IPS-15b (cell line): ENCODE measurements around the gene C5orf15.
"Not testable (repeated sequence)": the region's sequence is repeated elsewhere in the genome, so short reads cannot be mapped to it uniquely, and the experiment has no call there.

Source experiments
- H3K27me3 ChIP-seq: one replicate; pipeline ENCODE4 v1.6.1; 2013; ENCODE audit warnings: low read length; ENCODE audit not compliant: control insufficient read depth, insufficient read depth
- H3K36me3 ChIP-seq: one replicate; pipeline ENCODE4 v1.6.1; 2013; ENCODE audit warnings: low read length; ENCODE audit not compliant: control insufficient read depth, insufficient read depth
- H3K4me1 ChIP-seq: one replicate; pipeline ENCODE4 v1.6.1; 2013; ENCODE audit warnings: mild to moderate bottlenecking, low read length; ENCODE audit not compliant: control insufficient read depth, insufficient read depth
- H3K4me3 ChIP-seq: one replicate; pipeline ENCODE4 v1.5.1; 2013; ENCODE audit warnings: low read depth, low read length
- H3K9ac ChIP-seq: one replicate; pipeline ENCODE4 v1.6.1; 2013; ENCODE audit warnings: low read depth, mild to moderate bottlenecking, low read length
- H3K9me3 ChIP-seq: one replicate; pipeline ENCODE4 v1.6.1; 2013; ENCODE audit warnings: mild to moderate bottlenecking, low read length; ENCODE audit not compliant: control insufficient read depth, insufficient read depth

C5orf15 gene

GRCh38 chr5:133956196-133956595 is 12.2 kb downstream of the C5orf15 start:
- H3K4me3 ChIP-seq, H3K27me3 ChIP-seq, H3K9me3 ChIP-seq, H3K9ac ChIP-seq, H3K4me1 ChIP-seq: not testable (repeated sequence)
- H3K36me3 ChIP-seq, result peaks cover 10% of the 10 kb centered on the region

GRCh38 chr5:133953568-133954145 is 14.8 kb downstream of the C5orf15 start:
- Histone ChIP-seq H3K4me3 (no peak overlapping the region), H3K4me1 (no peaks in the 10 kb centered on the region), H3K36me3 (peaks cover 5% of the 10 kb centered on the region), H3K9me3 (no peaks in the 10 kb centered on the region), H3K9ac (no peak overlapping the region), H3K27me3 (no peaks in the 10 kb centered on the region)

- Histone ChIP-seq H3K9me3 (no peaks in the 10 kb centered on the region), H3K9ac (no peak overlapping the region), H3K4me3 (no peak overlapping the region), H3K4me1 (no peaks in the 10 kb centered on the region), H3K27me3 (no peaks in the 10 kb centered on the region), H3K36me3 (peaks cover 5% of the 10 kb centered on the region)
Observed at GRCh38 chr5:133952729-133953567, 15.5 kb downstream of the C5orf15 start.

- peaks cover 5% of the 10 kb centered on the region for H3K36me3 ChIP-seq
- no peak overlapping the region for H3K9ac ChIP-seq
- no peaks in the 10 kb centered on the region for H3K9me3 ChIP-seq
- no peak overlapping the region for H3K4me3 ChIP-seq
- no peaks in the 10 kb centered on the region for H3K27me3 ChIP-seq
- H3K4me1 ChIP-seq, result no peaks in the 10 kb centered on the region
Observed at GRCh38 chr5:133950821-133951612, 17.4 kb downstream of the C5orf15 start.

DNA sequence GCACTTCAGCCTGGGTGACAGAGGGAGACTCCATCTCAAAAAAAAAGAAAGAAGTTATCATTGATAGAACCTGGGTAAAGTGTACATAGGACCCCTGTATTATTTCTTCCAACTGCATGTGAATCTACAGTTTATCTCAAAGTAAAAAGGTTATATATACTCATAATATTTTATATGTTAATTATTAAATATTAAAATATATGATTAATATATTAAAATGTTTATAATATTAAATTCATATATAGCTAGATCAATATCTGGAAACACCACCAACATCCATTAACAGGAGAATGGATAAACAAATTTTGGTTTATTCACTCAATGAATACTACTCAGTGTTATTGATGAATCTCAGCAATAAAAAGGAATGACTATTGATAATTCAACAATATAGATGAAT is 19.7 kb downstream of the C5orf15 start:
- Histone ChIP-seq H3K4me1 (no peaks in the 10 kb centered on the region), H3K36me3 (no peaks in the 10 kb centered on the region), H3K9me3 (no peaks in the 10 kb centered on the region), H3K9ac (no peak overlapping the region), H3K4me3 (no peak overlapping the region), H3K27me3 (no peaks in the 10 kb centered on the region)

DNA sequence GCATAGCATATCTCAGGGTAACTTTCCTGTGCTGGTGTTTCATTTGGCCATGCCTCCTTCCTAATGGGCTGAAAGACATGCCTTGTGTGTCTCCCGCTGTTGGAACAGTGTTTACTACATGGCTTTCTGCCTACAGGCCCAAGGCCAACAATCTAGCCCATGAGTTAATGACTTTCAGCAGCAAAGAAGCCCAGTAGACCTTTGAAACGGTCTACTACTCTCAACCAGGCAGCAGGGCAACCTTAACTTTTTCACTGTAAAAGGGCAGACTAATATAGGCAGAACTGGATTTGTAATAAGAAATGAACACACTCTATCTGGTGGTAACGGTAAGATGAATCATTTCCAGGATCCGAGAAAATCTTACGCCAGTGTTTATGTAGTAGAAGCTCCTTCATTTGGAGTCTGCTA is 21.0 kb downstream of the C5orf15 start:
- no peak overlapping the region for H3K9ac ChIP-seq
- H3K27me3 ChIP-seq, result no peaks in the 10 kb centered on the region
- H3K9me3 ChIP-seq, result no peaks in the 10 kb centered on the region
- no peaks in the 10 kb centered on the region for H3K4me1 ChIP-seq
- H3K4me3 ChIP-seq, result no peak overlapping the region
- no peaks in the 10 kb centered on the region for H3K36me3 ChIP-seq

DNA sequence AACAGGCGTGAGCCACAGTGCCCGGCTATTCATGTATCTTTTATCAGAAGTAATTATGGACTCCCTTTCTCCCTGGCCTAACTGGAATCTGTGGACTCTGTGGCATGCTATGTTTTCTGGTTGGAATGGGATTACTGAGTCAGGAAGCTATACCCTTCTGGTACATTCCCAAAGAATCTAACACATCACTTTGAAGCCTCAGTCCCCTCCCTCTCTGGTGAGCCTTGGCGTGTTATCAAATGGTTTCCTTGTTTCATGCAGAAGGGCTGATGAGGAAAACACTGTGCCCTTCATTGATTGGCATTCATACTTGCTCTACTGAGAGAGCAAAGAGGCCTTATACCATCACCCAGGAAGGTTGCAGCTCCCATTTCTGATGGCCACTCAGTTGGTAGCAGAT is 22.9 kb downstream of the C5orf15 start:
- H3K27me3 ChIP-seq, result no peaks in the 10 kb centered on the region

GRCh38 chr5:133944263-133945185 is 23.9 kb downstream of the C5orf15 start:
- H3K9ac ChIP-seq, result no peak overlapping the region
- H3K4me3 ChIP-seq, result no peak overlapping the region
- H3K9me3 ChIP-seq, result no peaks in the 10 kb centered on the region

More for the DNA sequence above, 22.9 kb downstream of the C5orf15 start:
- Histone ChIP-seq H3K9me3 (no peaks in the 10 kb centered on the region), H3K9ac (no peak overlapping the region), H3K4me3 (no peak overlapping the region), H3K36me3 (no peaks in the 10 kb centered on the region), H3K4me1 (no peaks in the 10 kb centered on the region)

DNA sequence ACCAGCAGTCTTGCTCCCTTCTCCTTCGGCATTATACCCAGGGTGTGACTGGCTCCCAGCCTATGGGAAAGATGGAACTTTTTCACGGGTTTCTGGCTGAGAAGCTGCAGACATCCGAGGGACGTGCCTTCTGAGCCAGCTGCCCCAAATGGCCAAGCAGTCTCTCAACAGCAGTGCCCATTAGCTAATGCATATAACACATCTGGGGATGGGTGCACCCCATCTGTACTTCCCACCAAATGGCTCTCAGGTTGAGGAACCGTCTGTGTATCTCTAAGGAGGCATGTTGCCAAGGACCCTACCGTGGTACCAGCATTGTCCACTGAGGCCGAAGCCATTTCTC is 25.0 kb downstream of the C5orf15 start:
- no peaks in the 10 kb centered on the region for H3K9me3 ChIP-seq
- no peaks in the 10 kb centered on the region for H3K4me1 ChIP-seq
- no peak overlapping the region for H3K4me3 ChIP-seq
- H3K9ac ChIP-seq, result no peak overlapping the region
- no peaks in the 10 kb centered on the region for H3K27me3 ChIP-seq
- no peaks in the 10 kb centered on the region for H3K36me3 ChIP-seq

More at GRCh38 chr5:133944263-133945185, 23.9 kb downstream of the C5orf15 start:
- H3K36me3 ChIP-seq, result no peaks in the 10 kb centered on the region
- no peaks in the 10 kb centered on the region for H3K4me1 ChIP-seq
- no peaks in the 10 kb centered on the region for H3K27me3 ChIP-seq

DNA sequence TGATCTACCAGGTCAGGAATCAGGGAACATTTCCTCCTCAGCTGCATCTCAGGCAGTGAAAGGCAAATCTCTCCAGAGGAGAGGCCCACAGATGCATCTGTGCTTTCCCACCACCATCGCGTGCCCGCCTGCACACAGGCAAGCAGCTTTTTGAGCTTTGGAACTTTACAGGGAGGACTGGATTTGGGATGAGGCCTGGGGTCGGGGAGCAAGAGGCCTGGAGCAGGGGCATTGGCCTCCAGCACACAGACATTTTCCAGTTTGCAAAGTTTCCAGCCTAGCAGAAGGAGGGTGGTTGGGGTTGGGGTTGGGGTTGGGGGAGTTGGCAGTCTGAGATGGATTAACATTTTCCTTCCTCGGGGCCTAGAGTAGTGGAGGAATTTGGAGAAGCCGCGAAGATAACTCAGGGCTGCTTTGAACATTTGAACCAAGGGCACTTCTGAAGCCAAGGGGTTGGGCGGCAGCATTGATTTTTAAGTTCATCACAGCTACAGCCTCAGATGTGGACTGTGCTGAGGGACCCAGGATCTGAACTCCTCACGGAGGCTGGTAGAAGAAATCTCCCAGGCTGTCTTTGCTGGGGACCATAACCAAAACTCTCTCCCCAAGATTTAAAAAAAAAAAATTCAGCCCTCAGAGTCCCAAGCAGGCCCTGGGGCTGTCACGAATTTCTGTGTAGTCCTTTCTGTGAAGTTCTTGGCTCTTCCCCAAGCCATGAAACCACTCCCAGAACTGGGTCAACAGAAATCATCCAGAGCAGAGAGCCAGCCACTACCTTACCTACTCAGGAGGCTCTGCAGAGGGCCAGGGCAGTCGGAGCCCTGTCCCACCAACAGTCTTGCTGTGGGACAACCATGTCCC is 25.6 kb downstream of the C5orf15 start:
- Histone ChIP-seq H3K4me3 (no peak overlapping the region), H3K4me1 (no peaks in the 10 kb centered on the region), H3K27me3 (no peaks in the 10 kb centered on the region), H3K9ac (no peak overlapping the region), H3K9me3 (no peaks in the 10 kb centered on the region), H3K36me3 (no peaks in the 10 kb centered on the region)
